ENCODE results near the gene ERFE. TPM values are rescaled to one million over a fixed set of nuclear protein-coding genes. Genes with fewer than 3 reads are reported as not detected.
A peak's percentile ranks its signal among the peaks of the same experiment; 100 is the strongest.

ERFE gene
- total and polyA plus RNA-seq, 8 donors: 0.14 to 4.9 (median 0.70) TPM; not detected in 2

GRCh38 chr2:238157506-238158017, 1.2 kb upstream of the ERFE start:
- Histone ChIP-seq H3K4me1 (no peaks in the 10 kb centered on the region), H3K36me3 (no peaks in the 10 kb centered on the region), H3K27me3 (no peaks in the 10 kb centered on the region), H3K4me3 (no peak overlapping the region), H3K27ac (no peak overlapping the region), H3K9me3 (no peaks in the 10 kb centered on the region)
- TF ChIP-seq CTCF (IDR thresholded peaks at IDR 0.05): no peak
- DNase-seq (peak in 1 of 6 donors; percentile 37), FAIRE-seq (no peak), ATAC-seq (no peak)
- intact Hi-C loops (cut with DNase I): no loop called here
- 76 to 77% methylated on average over 14 of the region's 14 CpGs for WGBS, 2 donors

GRCh38 chr2:238158018-238158508, 707 bp upstream of the ERFE start:
- no peak for TF ChIP-seq CTCF (IDR thresholded peaks at IDR 0.05)
- ATAC-seq (no peak), FAIRE-seq (no peak), DNase-seq (peak in 3 of 6 donors; percentile 31 to 72 (median 56))
- intact Hi-C loops (cut with DNase I): no loop called here
- Histone ChIP-seq H3K27me3 (no peaks in the 10 kb centered on the region), H3K4me1 (no peaks in the 10 kb centered on the region), H3K36me3 (no peaks in the 10 kb centered on the region), H3K9me3 (no peaks in the 10 kb centered on the region), H3K27ac (no peak overlapping the region), H3K4me3 (no peak overlapping the region)
- 76 to 77% methylated on average over 21 of the region's 21 CpGs for WGBS, 2 donors

GRCh38 chr2:238159071-238159539, 335 bp downstream of the ERFE start:
- ATAC-seq (peak in 2 of 4 donors; percentile 21 to 32), FAIRE-seq (no peak), DNase-seq (peak in 3 of 6 donors; percentile 25 to 62 (median 60))
- H3K27me3 ChIP-seq: no peaks in the 10 kb centered on the region
- H3K4me1 ChIP-seq: no peaks in the 10 kb centered on the region
- 5 to 8% methylated on average over 36 to 52 of the region's 52 CpGs for WGBS, 2 donors
- TF ChIP-seq CTCF (IDR thresholded peaks at IDR 0.05): no peak
- H3K4me3 ChIP-seq: peak overlapping the region in 2 of 4 donors; percentile 29 to 36
- H3K9me3 ChIP-seq: no peaks in the 10 kb centered on the region
- H3K27ac ChIP-seq: no peak overlapping the region
- no peaks in the 10 kb centered on the region for H3K36me3 ChIP-seq
- intact Hi-C loops (cut with DNase I): no loop called here

- no peak overlapping the region for H3K27ac ChIP-seq
- intact Hi-C loops (cut with DNase I): no loop called here
- peak in 3 of 6 donors; percentile 25 to 62 (median 53) for DNase-seq
These were observed 963 bp downstream of the ERFE start for GRCh38 chr2:238159661-238160205.

More at GRCh38 chr2:238159661-238160205, 963 bp downstream of the ERFE start:
- TF ChIP-seq CTCF (IDR thresholded peaks at IDR 0.05): no peak
- Histone ChIP-seq H3K4me1 (no peaks in the 10 kb centered on the region), H3K4me3 (no peak overlapping the region), H3K27me3 (no peaks in the 10 kb centered on the region), H3K36me3 (no peaks in the 10 kb centered on the region), H3K9me3 (no peaks in the 10 kb centered on the region)
- 69 to 80% methylated on average over 8 to 10 of the region's 10 CpGs for whole genome bisulfite sequencing, 2 donors
- FAIRE-seq (no peak), ATAC-seq (no peak)
